GM12874 (cell line): ENCODE measurements around the gene RPS4Y1.

Experiments
- CTCF ChIP-seq: IDR thresholded peaks from 2 replicates; pipeline ENCODE4 v1.5.1; 2011; ENCODE audit warnings: low read depth, mild to moderate bottlenecking, control low read depth, low read length, moderate library complexity; ENCODE audit not compliant: insufficient read depth

Gene RPS4Y1

GRCh38 chrY:2857686-2858085 is 16.3 kb downstream of the RPS4Y1 start:
- no peak for TF ChIP-seq CTCF

DNA sequence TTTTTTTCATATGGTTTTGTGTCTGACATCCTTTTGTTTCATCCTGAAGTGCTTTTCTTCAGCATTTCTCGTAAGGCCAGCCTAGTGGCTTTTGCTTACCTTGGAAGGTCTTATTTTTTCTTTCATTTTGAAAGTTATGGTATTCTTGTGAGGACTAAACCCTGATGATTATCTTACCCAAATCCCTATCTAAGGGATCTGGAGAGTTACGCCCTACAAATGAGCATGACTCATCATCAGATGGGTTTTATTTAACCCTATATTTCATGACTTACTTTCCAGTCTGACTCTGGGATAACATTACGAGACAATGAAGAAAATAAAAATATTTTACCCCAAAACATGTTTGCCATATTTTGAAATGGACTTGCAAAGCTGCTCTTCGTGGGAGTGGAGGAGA is 18.4 kb downstream of the RPS4Y1 start:
- no peak for TF ChIP-seq CTCF

GRCh38 chrY:2860511-2860910 is 19.1 kb downstream of the RPS4Y1 start:
- no peak for TF ChIP-seq CTCF

DNA sequence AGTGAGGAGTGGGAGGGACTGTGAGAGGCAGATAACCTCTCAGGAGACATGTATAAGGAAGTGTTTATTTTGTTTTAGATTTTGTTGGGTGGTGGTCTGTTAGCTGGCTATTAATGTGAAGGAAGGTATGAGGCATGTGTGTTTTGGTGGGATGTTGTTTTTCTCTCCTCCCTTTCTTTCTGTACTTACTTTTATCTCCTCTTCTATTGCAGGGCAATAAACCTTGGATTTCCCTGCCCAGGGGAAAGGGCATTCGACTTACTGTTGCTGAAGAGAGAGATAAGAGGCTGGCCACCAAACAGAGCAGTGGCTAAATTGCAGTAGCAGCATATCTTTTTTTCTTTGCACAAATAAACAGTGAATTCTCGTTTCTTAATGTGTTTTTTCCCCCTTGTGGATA is 25.2 kb downstream of the RPS4Y1 start:
- TF ChIP-seq CTCF = no peak

DNA sequence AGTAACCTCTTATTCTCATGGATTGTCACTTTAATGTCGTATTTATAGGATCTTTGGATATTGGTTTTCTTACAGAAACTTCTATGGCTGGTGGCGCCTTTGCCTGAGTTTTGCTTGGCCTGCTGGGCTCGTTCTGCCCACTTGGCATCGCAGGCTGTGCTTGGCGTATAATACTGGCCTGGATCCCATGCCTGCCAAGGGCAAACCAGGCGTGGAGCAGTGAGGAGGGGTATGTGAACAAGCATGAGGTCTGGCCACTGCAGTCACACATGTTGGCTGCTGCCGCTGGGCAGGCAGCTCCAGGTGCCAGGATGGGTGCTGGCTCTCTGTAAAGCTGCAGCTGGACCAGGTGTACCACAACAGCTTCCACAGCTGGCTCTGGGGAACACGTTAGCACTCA is 26.1 kb downstream of the RPS4Y1 start:
- no peak for TF ChIP-seq CTCF

DNA sequence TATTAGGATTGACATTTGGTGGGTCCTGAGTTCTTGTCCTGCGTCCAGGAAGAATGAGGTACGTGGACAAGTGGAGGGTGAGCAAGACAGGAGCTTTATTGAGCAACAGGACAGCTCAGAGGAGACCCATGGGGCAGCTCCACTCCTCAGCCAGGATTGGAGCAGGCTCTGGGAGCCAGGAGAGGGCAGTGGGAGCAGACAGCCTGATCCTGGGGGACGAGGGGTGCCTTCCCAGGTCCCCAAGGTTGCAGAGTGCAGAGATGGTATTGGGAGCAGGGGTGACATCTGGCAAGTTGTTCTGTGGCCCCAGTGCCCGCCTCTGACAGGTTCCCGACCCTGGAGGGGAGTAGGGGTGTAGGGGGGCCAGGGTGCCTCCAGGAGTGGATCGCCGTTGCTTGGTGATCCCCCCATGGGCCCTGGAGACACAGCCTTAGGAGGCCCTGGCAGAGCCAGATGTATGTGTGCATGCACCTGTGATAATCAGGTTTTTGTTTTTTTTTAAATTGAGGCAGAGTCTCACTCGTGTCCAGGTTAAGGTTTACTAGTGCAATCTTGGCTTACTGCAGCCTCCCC is 26.7 kb downstream of the RPS4Y1 start:
- no peak for TF ChIP-seq CTCF

GRCh38 chrY:2874211-2874610 is 32.8 kb downstream of the RPS4Y1 start:
- no peak for TF ChIP-seq CTCF
